Smooth muscle cell (in vitro differentiated cells): ENCODE measurements around the gene VTI1A. TPM values are rescaled to one million over a fixed set of nuclear protein-coding genes. Genes with fewer than 3 reads are reported as not detected.

Experiments used
- DNase-seq: peaks from one replicate; lab custom pipeline; 2025; ENCODE audit not compliant: unreplicated experiment; lab: John Stamatoyannopoulos, UW
- H2AFZ ChIP-seq: fragments of 200-600 bp; sonication (generic); 2 replicates; pipeline ENCODE4 v1.6.0; 2016; ENCODE audit warnings: antibody characterized with exemption, low read depth, mild to moderate bottlenecking
- H3F3A ChIP-seq: fragments of 200-600 bp; sonication (generic); 2 replicates; pipeline ENCODE4 v1.6.0; 2017; ENCODE audit warnings: antibody characterized with exemption, low read depth
- H3K27ac ChIP-seq: fragments of 200-600 bp; sonication (generic); 2 replicates; pipeline ENCODE4 v1.5.1; 2016; ENCODE audit warnings: low read depth, mild to moderate bottlenecking
- H3K27me3 ChIP-seq: fragments of 200-600 bp; sonication (generic); 2 replicates; pipeline ENCODE4 v1.6.1; 2016; ENCODE audit warnings: low read depth, mild to moderate bottlenecking
- H3K36me3 ChIP-seq: fragments of 200-600 bp; sonication (generic); 2 replicates; pipeline ENCODE4 v1.5.1; 2016; ENCODE audit warnings: low read depth
- H3K4me1 ChIP-seq: fragments of 200-600 bp; sonication (generic); 2 replicates; pipeline ENCODE4 v1.5.1; 2016; ENCODE audit warnings: low read depth
- H3K4me2 ChIP-seq: fragments of 200-600 bp; sonication (generic); 2 replicates; pipeline ENCODE4 v1.6.0; 2016; ENCODE audit warnings: mild to moderate bottlenecking
- H3K4me3 ChIP-seq: fragments of 200-600 bp; sonication (generic); 2 replicates; pipeline ENCODE4 v1.5.1; 2016; ENCODE audit warnings: mild to moderate bottlenecking
- H3K79me2 ChIP-seq: fragments of 200-600 bp; sonication (generic); 2 replicates; pipeline ENCODE4 v1.6.0; 2016; ENCODE audit warnings: low read depth, mild to moderate bottlenecking
- H3K9ac ChIP-seq: fragments of 200-600 bp; sonication (generic); 2 replicates; pipeline ENCODE4 v1.6.0; 2016; ENCODE audit warnings: low read depth
- H3K9me3 ChIP-seq: fragments of 200-600 bp; sonication (generic); replicated peaks from 2 replicates; pipeline ENCODE4 v1.5.1; 2016; ENCODE audit warnings: low read depth
- H4K20me1 ChIP-seq: fragments of 200-600 bp; sonication (generic); 2 replicates; pipeline ENCODE4 v1.6.0; 2016; ENCODE audit warnings: low read depth
- CTCF ChIP-seq: fragments of 200-600 bp; sonication (generic); IDR thresholded peaks from 2 replicates; pipeline ENCODE4 v1.5.1; 2017; ENCODE audit warnings: borderline replicate concordance, mild to moderate bottlenecking, antibody characterized with exemption; ENCODE audit not compliant: insufficient read depth, poor library complexity, severe bottlenecking
- WGBS: methylation state at CpG from one replicate; pipeline ENCODE4 v1.1.7; 2016; ENCODE audit warnings: low lambda C conversion rate; 5-methylcytosine and 5-hydroxymethylcytosine counted together
- polyA plus RNA-seq: library from polyadenylated mRNA; unstranded; fragments of >200 nt; fragmentation: Nextera tagmentation; extraction: Ambion mirVana; gene quantifications from 2 replicates; pipeline ENCODE4 v1.2.1, GENCODE V29; 2016
- total RNA-seq: library from RNA; depleted of rRNA; stranded (reverse); fragments of >200 nt; gene quantifications from 2 replicates; pipeline ENCODE4 v1.2.3, GENCODE V29; 2014

VTI1A gene
- total and polyA plus RNA-seq, 2 experiments from 2014 or later: 14.0 to 21.8 TPM

GRCh38 chr10:112817981-112818777 is 371.2 kb downstream of the VTI1A start:
- WGBS: 94% methylated on average over 14 of the region's 14 CpGs
- Histone ChIP-seq H3K4me2 (no peak overlapping the region), H3K27me3 (no peaks in the 10 kb centered on the region), H3K4me3 (no peak overlapping the region), H3K79me2 (no peaks in the 10 kb centered on the region), H3K27ac (no peak overlapping the region), H3K9me3 (no peaks in the 10 kb centered on the region), H3K36me3 (no peaks in the 10 kb centered on the region), H4K20me1 (no peaks in the 10 kb centered on the region), H3K4me1 (peaks cover 13% of the 10 kb centered on the region), H2AFZ (no peak overlapping the region), H3K9ac (no peak overlapping the region), H3F3A (peaks cover 14% of the 10 kb centered on the region)
- TF ChIP-seq CTCF: no peak
- no peak for DNase-seq

- 97% methylated on average over 7 of the region's 7 CpGs for WGBS
- no peak for DNase-seq
- Histone ChIP-seq H2AFZ (no peak overlapping the region), H4K20me1 (no peaks in the 10 kb centered on the region), H3K4me2 (no peak overlapping the region), H3K27me3 (no peaks in the 10 kb centered on the region), H3K36me3 (no peaks in the 10 kb centered on the region), H3K4me3 (no peak overlapping the region), H3K79me2 (no peaks in the 10 kb centered on the region), H3K9ac (no peak overlapping the region), H3K9me3 (no peaks in the 10 kb centered on the region), H3K27ac (no peak overlapping the region), H3K4me1 (peaks cover 10% of the 10 kb centered on the region), H3F3A (peaks cover 11% of the 10 kb centered on the region)
- TF ChIP-seq CTCF: no peak
Measured at GRCh38 chr10:112819231-112819630, 372.2 kb downstream of the VTI1A start.

GRCh38 chr10:112820320-112820719 is 373.3 kb downstream of the VTI1A start:
- no peak overlapping the region for H3K27ac ChIP-seq
- no peaks in the 10 kb centered on the region for H3K79me2 ChIP-seq
- H2AFZ ChIP-seq: no peak overlapping the region
- no peaks in the 10 kb centered on the region for H3K36me3 ChIP-seq
- H3K4me1 ChIP-seq: peaks cover 8% of the 10 kb centered on the region
- TF ChIP-seq CTCF: no peak
- WGBS: 100% methylated on average over 1 of the region's 1 CpG
- H3F3A ChIP-seq: peaks cover 11% of the 10 kb centered on the region
- H3K4me3 ChIP-seq: no peak overlapping the region
- H3K9me3 ChIP-seq: no peaks in the 10 kb centered on the region
- H3K27me3 ChIP-seq: no peaks in the 10 kb centered on the region
- no peak overlapping the region for H3K9ac ChIP-seq
- no peak overlapping the region for H3K4me2 ChIP-seq
- no peak for DNase-seq
- no peaks in the 10 kb centered on the region for H4K20me1 ChIP-seq

- H4K20me1 ChIP-seq: no peaks in the 10 kb centered on the region
Measured at GRCh38 chr10:112821038-112821437, 374.0 kb downstream of the VTI1A start.

More at GRCh38 chr10:112821038-112821437, 374.0 kb downstream of the VTI1A start:
- Histone ChIP-seq H3K27ac (no peak overlapping the region), H3K27me3 (no peaks in the 10 kb centered on the region), H3K9ac (no peak overlapping the region), H3K4me3 (no peak overlapping the region), H3K4me1 (peaks cover 2% of the 10 kb centered on the region), H3K4me2 (no peak overlapping the region), H3K36me3 (no peaks in the 10 kb centered on the region), H3K79me2 (no peaks in the 10 kb centered on the region), H2AFZ (no peak overlapping the region), H3F3A (peaks cover 8% of the 10 kb centered on the region), H3K9me3 (no peaks in the 10 kb centered on the region)
- WGBS: 96% methylated on average over 18 of the region's 19 CpGs
- no peak for DNase-seq
- no peak for TF ChIP-seq CTCF
